NB4 (cell line): ENCODE results near the gene ANAPC7.

ENCODE experiments used
- CTCF ChIP-seq: IDR thresholded peaks from one replicate; pipeline ENCODE4 v1.5.1; 2012; ENCODE audit warnings: low read depth, low read length
- POLR2A ChIP-seq: IDR thresholded peaks from 2 replicates; pipeline ENCODE4 v1.6.1; 2011; ENCODE audit warnings: mild to moderate bottlenecking; ENCODE audit not compliant: insufficient read length; ENCODE audit errors: extremely low read depth

DNA sequence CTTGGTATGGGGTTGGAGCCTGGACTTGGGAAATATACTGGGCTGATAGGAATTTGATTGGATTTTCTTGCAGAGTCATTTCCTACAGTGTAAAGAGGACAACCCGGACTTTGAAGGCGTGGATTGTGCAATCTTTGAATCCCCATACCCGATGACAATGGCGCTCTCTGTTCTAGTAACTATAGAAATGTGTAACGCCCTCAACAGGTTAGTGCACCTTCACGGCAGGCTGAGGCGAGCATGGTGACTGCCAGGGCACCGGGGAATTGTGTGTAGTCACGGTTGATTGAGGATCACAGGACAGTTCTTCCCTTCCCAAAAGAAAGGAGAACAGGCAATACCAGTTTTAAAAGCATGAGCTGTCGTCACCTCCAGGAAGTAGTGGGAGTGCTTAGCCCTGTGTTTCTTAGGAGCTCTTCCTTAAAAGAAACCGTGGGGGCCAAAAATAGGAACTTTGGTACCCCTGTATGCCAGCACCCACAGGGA, 58.3 kb downstream of the ANAPC7 start:
- TF ChIP-seq CTCF (no peak), POLR2A (no peak)
